ENCODE measurements around the gene SLC8A3. TPM values are rescaled to one million over a fixed set of nuclear protein-coding genes. Genes with fewer than 3 reads are reported as not detected.
A peak's percentile ranks its signal among the peaks of the same experiment; 100 is the strongest.

Gene SLC8A3
- polyA plus RNA-seq, 12 donors, result 2.7 to 12.0 (median 6.7) TPM; not detected in 2

DNA sequence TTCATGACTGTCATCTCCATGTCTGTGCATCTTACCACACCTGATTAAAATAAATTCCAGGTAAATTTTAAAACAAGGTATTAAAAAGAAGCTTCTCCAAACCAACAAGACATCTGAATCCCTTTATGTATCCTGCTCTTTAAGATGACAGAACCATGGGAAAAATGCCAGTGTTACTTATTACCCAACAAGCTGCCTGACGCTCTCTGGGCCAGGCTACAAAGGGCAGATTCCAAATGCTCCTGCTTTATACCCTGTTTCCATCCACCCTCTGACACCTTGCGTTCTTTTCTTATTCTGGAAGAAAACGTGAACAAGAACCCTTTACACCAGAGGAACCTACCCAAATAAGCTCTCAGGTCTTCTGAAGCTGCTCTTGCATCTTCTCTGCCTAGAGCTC lies 70.7 kb downstream of the SLC8A3 start:
- no peak for DNase-seq

DNA sequence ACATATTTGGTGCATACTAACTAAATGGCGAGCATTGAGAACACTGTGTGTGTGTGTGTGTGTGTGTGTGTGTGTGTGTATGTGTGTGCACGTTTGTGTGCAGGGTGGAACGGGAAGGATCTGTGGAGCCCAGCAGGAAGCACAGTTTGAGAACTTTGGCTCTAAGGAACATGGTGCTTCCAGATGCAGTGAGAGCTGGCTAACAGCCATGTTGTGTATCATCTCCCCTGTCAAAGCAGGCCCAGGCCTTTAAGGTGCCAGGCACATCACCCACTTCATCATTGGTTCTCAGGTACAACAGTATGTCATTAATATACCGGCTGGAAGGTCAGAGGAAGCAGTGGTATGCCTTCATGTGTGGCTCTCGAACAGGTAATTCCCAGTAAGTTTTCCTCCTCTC lies 72.5 kb downstream of the SLC8A3 start:
- no peak for DNase-seq

GRCh38 chr14:70114621-70115156 lies 74.1 kb downstream of the SLC8A3 start:
- no peak for DNase-seq

DNA sequence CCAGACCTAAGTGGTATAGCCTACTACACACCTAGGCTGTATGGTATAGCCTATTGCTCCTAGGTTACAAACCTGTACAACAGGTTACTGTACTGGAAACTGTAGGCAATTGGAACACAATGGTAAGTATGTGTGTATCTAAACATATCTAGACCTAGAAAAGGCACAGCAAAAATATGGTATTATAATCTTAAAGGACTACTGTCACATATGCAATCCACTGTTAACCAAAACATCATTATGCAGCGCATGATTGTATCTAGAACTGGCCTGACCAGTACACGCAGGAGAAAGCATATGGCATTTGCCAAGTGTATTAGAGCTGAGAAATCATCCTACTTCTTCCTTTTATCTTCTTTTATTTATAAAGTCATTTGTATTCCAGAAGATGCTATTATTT lies 75.5 kb downstream of the SLC8A3 start:
- no peak for DNase-seq

DNA sequence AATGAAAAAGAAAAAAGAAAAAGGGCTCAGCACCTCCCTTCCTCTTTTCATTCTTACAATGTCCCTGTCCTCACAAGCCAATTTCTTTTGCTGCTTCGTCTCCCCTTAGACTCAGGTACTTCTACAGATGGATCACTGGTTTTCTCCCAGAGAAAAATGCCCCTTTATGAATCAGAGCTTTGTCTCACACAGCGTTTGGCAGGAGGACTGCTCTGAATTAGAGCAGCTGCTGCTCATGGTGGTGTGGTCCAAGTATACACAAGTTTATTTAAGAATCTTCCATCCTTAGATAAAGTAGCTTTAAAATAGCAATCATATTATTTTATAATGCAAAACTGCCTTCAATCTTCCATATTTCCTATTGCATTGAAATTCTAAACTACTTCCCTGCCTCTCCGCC lies 80.3 kb downstream of the SLC8A3 start:
- no peak for DNase-seq

- DNase-seq, result no peak
Observed at GRCh38 chr14:70107309-70107708, 81.4 kb downstream of the SLC8A3 start.

GRCh38 chr14:70100071-70100470 lies 88.7 kb downstream of the SLC8A3 start:
- DNase-seq, result no peak

GRCh38 chr14:70098250-70098809 lies 90.4 kb downstream of the SLC8A3 start:
- DNase-seq, result peak; percentile 2

DNA sequence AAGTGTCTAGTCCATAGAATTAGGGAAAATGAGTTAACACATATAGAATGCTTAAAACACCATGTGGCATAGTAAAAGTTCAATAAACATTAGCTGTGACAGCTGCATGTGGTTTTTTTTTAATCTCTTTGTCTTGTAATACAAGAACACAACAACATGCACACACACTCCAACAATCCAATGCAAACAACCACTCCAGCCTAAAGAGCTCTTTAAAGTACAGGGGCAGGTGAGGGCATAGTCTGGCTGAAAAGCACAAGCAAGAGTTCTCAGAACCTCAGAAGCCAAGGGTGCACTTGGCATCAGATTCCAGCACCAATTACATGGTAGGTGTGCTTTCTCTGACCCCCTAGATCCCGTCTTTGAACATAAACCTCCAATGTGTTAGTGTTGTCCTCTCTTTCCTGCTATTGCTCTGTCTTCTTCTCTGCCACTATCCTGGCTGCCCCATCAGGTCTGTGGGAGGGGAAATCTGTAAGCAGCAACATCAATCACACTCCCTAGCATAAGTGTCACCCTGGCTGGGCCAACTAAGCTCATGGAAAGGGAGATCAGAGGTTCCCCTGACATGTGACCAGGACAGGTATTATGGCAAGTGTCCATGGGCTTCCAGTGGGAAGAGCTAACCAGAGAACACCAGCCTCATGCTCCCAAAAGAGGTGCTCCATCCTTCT lies 91.0 kb downstream of the SLC8A3 start:
- no peak for DNase-seq

DNA sequence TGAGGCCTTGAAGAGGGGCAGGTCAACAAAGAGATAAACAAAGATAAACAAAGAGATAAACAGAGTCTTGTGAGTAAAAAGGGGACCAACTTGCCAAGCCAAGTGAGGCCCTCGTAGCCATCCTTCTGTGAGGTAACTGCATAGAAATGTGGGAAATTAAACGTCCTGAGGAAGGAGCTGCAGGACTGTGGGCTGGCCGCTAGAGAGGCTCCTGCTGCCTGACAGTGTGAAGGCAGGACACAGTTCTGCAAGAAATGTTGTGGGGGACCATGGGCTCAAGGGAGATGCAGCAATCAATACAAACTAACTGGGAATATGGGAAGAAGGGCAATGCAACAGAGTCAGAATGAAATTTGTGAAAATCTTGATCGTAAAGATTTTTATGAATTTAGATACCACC lies 91.9 kb downstream of the SLC8A3 start:
- no peak for DNase-seq

DNA sequence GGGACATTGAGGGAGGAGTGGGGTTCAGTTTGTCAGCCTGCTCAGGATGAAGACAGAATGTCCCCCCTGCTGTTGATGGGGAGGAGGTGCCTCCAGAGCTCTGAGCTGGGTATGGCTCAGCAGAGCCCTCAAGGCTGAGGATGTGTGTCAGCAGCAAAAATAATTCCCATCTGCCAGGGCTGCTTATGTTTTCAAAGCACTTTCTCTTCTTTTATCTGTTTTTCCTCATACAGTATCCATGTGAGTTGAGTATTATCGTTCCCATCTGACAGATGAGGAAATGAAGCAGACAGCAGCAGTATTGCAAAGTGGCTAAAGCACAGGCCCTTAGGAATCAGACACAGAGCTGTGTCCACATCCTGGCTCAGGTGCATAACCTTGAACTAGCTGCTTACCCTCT lies 94.1 kb downstream of the SLC8A3 start:
- DNase-seq, result no peak

- no peak for DNase-seq
Observed at GRCh38 chr14:70094106-70094505, 94.6 kb downstream of the SLC8A3 start.

- DNase-seq, result no peak
Observed at GRCh38 chr14:70093156-70093555, 95.6 kb downstream of the SLC8A3 start.

- DNase-seq, result no peak
Observed at GRCh38 chr14:70087380-70087697, 101.4 kb downstream of the SLC8A3 start.

DNA sequence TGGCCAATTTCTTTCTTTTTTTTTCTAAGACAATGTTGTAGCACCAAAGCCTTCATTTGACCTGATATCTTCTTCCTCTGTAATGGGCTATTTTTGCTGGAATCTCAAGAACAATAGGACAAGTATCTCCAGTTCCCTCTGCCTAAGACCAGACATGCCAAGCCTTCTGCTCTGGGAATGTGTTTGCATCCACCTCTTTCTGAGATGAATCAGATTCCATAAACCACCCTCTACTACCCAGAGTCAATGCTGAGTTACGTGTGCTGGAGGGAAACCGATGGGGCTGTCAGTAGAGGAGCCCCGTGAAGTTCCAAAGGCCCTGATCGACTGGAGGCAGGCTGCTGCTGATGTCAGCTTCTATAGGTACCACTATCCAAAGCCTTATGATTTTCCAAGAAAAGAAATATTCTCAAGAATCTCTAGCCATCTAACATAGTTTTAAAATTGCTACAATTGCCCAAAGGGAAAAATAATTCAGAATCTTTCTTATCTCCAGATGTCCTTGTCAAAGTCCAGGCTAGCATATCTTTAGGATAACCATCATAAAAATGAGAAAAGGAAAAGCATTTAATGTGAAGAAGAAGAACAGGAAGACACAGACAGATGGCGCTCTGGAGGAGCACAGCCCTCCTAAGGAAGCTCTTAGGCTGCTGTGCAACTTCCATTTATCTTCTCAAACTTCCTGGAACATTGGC lies 101.9 kb downstream of the SLC8A3 start:
- peak; percentile 22 for DNase-seq

DNA sequence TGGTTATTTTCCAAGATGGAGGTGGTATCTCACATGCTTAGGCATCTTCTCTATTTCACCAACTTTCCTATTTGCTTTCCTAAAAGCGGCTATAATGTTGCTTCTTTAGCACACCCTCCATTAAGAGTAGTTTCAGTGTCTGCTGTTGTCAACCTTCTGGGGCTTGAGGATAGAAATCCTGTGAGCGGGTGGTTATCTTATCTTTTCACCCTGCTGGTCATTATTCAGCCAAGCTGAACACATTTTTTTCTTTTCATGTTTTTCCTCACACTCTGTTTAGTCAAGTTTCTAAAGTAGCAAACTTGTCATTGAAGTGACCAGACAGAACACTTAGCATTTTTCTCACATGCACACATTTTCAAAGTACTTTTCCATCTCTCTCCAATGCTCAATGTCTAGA lies 104.5 kb downstream of the SLC8A3 start:
- no peak for DNase-seq

GRCh38 chr14:70082394-70082793 lies 106.4 kb downstream of the SLC8A3 start:
- no peak for DNase-seq

- DNase-seq, result no peak
Observed at GRCh38 chr14:70080076-70080475, 108.7 kb downstream of the SLC8A3 start.

DNA sequence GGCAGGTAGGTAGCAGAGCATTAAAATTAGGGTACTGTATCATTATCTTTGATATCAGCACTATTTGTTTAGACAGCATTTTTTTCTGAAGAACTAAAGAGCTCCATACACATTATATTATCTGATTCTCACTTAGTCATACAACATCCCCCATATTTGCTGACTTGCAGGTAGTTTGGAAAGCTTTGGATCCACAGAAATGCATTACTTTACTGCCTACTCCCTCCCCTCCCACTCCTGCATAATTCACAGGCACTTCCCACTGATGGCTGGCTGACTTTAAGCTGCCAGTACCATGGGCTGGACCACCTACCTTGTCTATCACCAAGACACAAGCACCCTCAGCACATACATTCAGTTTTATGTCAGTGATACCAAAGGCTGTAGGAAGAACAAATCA lies 110.4 kb downstream of the SLC8A3 start:
- no peak for DNase-seq

DNA sequence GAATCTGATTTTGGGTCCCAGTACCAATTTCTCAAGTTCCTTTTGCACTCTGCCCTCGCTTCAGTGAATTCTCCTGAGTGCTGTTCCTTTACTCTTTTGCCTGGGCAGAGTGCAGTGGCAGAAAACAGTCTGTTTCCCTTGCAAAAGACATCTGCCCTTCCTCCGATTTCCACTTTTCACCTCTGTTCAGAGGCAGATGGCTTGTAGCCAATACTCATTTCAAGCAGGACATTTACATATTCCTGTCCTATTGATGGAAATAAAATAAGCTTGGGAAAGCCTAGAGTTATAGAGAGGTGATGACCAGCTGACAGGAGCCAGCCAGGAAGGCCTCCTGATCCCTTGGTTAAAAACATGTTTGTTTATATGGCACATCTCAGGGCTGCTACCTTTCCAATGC lies 111.0 kb downstream of the SLC8A3 start:
- DNase-seq, result no peak

- no peak for DNase-seq
Observed at GRCh38 chr14:70077005-70077404, 111.7 kb downstream of the SLC8A3 start.

GRCh38 chr14:70073924-70074566 lies 114.7 kb downstream of the SLC8A3 start:
- DNase-seq, result peak; percentile 4

- no peak for DNase-seq
Observed at GRCh38 chr14:70069186-70069585, 119.6 kb downstream of the SLC8A3 start.
